ENCODE measurements around the gene CCDC141.

GRCh38 chr2:178811045-178811444 is 238.9 kb downstream of the CCDC141 start:
- TF ChIP-seq CTCF (IDR thresholded peaks at IDR 0.05; ENCODE audit: poor library complexity), result no peak
- no peak for TF ChIP-seq EZH2 (IDR thresholded peaks at IDR 0.05; ENCODE audit: borderline replicate concordance)
- no peak for TF ChIP-seq EZH2phosphoT487 (IDR thresholded peaks at IDR 0.05; ENCODE audit: low read depth, severe bottlenecking, unreplicated experiment)

All from hepatocyte (in vitro differentiated cells).